ENCODE data around the gene ATF5. TPM values are rescaled to one million over a fixed set of nuclear protein-coding genes. Genes with fewer than 3 reads are reported as not detected.
A peak's percentile ranks its signal among the peaks of the same experiment; 100 is the strongest.

ATF5 gene
- total and polyA plus RNA-seq, 2 of the 13 experiments (the other 11 are each of a cell fraction or from before 2014, with no cell fraction given), result 5.2 to 10.3 TPM

DNA sequence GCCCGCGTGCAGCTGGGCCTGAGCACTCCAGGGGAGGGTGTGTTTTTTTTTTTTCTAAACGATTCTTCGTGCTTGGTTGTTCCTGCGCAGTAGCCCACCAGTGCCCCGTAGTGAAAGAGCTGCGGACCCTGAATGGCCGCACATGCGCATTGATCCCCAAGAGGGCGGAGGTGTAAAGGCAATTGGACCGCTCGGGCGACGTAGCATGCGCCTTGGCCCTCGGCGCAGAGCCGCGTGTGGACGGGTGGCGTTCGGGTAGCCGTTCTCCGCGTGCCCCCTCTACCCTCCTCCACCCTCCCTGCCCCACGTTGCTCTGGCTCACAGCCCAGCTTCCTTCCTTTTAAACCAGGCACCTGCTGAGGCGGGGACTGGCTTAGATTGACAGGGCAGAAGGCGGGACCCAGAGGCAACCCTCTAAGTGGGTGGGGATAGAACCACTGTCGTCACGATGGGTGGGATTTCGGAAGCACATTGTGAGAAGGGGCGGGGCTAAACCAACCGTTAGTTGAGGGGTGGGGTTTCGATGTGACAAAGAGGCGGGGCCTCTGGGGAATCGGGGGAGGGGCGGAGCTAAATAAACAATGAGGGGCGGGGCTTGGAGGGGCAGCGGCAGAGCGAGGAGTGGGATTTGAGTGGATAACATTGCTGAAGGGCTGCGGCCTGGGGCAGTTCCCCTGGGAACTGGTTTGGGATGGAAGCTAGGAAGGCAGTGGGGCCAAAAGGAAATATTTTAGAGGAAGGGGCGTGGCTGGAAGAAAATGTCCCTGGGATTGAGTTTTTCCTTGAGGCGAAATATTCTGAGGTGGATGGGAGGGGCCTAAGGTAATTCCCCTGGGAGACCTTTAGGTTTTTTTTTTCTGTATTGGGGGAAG is 842 bp downstream of the ATF5 start (continued):
- TF ChIP-seq, protein P1, sequence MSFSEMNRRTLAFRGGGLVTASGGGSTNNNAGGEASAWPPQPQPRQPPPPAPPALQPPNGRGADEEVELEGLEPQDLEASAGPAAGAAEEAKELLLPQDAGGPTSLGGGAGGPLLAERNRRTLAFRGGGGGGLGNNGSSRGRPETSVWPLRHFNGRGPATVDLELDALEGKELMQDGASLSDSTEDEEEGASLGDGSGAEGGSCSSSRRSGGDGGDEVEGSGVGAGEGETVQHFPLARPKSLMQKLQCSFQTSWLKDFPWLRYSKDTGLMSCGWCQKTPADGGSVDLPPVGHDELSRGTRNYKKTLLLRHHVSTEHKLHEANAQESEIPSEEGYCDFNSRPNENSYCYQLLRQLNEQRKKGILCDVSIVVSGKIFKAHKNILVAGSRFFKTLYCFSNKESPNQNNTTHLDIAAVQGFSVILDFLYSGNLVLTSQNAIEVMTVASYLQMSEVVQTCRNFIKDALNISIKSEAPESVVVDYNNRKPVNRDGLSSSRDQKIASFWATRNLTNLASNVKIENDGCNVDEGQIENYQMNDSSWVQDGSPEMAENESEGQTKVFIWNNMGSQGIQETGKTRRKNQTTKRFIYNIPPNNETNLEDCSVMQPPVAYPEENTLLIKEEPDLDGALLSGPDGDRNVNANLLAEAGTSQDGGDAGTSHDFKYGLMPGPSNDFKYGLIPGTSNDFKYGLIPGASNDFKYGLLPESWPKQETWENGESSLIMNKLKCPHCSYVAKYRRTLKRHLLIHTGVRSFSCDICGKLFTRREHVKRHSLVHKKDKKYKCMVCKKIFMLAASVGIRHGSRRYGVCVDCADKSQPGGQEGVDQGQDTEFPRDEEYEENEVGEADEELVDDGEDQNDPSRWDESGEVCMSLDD (CRISPR knock-in tag; IDR thresholded peaks at IDR 0.05; ENCODE audit: borderline replicate concordance), result peak; percentile 80
- TF ChIP-seq FOXM1 (CRISPR knock-in tag; IDR thresholded peaks at IDR 0.05) (peak; percentile 79; the same call in 1 of the 2 replicates), ZMYM2 (CRISPR knock-in tag; IDR thresholded peaks at IDR 0.05) (no peak; the same call in none of the 2 replicates), E2F2 (CRISPR knock-in tag; IDR thresholded peaks at IDR 0.05; ENCODE audit: borderline replicate concordance) (peak; percentile 56; the same call in 1 of the 2 replicates), POLR2A (IDR thresholded peaks at IDR 0.05; ENCODE audit: insufficient read depth in 1 of 2, low read depth in 2 of 2, low read length in 2 of 2) (peak; percentile 96 to 99), EZH2 (conservative IDR thresholded peaks at IDR 0.05; ENCODE audit: low read depth, low read length) (no peak), SRY (CRISPR knock-in tag; IDR thresholded peaks at IDR 0.05) (peak; percentile 23), ZNF720 (CRISPR knock-in tag; IDR thresholded peaks at IDR 0.05) (no peak; the same call in 1 of the 2 replicates), TARDBP (CRISPR knock-in tag; IDR thresholded peaks at IDR 0.05) (peak; percentile 64; the same call in 1 of the 2 replicates), ZNF124 (CRISPR knock-in tag; IDR thresholded peaks at IDR 0.05) (no peak), KAT2B (IDR thresholded peaks at IDR 0.05; ENCODE audit: borderline replicate concordance, low read depth, low read length) (no peak), NONO (IDR thresholded peaks at IDR 0.05) (no peak), NONO (CRISPR knock-in tag; conservative IDR thresholded peaks at IDR 0.05) (peak; percentile 83), SMC3 (IDR thresholded peaks at IDR 0.05; ENCODE audit: low read length) (no peak), EHMT2 (IDR thresholded peaks at IDR 0.05; ENCODE audit: borderline replicate concordance, low read depth, low read length) (no peak), ZFP90 (CRISPR knock-in tag; IDR thresholded peaks at IDR 0.05; ENCODE audit: borderline replicate concordance) (peak; percentile 95), ZNF782 (CRISPR knock-in tag; IDR thresholded peaks at IDR 0.05; ENCODE audit: borderline replicate concordance) (no peak), NFE2 (CRISPR knock-in tag; IDR thresholded peaks at IDR 0.05) (no peak), GLMP (CRISPR knock-in tag; IDR thresholded peaks at IDR 0.05; ENCODE audit: borderline replicate concordance) (no peak), POGZ (CRISPR knock-in tag; IDR thresholded peaks at IDR 0.05) (no peak; the same call in 1 of the 2 replicates), AGO2 (optimal IDR thresholded peaks at IDR 0.05; ENCODE audit: low read depth, low read length) (peak; percentile 81), MAZ (IDR thresholded peaks at IDR 0.05; ENCODE audit: borderline replicate concordance, low read depth, low read length) (peak; percentile 53; the same call in 1 of the 2 replicates), MAZ (CRISPR knock-in tag; IDR thresholded peaks at IDR 0.05; ENCODE audit: low read depth) (peak; percentile 38; the same call in 1 of the 2 replicates), KDM4B (CRISPR knock-in tag; IDR thresholded peaks at IDR 0.05) (0 out of 2 replicates have a peak, but pooled peaks have one; percentile 23), MLLT10 (CRISPR knock-in tag; IDR thresholded peaks at IDR 0.05) (no peak)
- TF ChIP-seq, protein P2, sequence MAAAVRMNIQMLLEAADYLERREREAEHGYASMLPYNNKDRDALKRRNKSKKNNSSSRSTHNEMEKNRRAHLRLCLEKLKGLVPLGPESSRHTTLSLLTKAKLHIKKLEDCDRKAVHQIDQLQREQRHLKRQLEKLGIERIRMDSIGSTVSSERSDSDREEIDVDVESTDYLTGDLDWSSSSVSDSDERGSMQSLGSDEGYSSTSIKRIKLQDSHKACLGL (CRISPR knock-in tag; IDR thresholded peaks at IDR 0.05), result peak; percentile 58
